IPS-NIHi11 (cell line): ENCODE data around the gene C1orf159.
"Not testable (repeated sequence)": the region's sequence is repeated elsewhere in the genome, so short reads cannot be mapped to it uniquely, and the experiment has no call there.

ENCODE experiments used
- DNase-seq: peaks from one replicate; pipeline ENCODE4 v3.0.0; 2012; ENCODE audit warnings: mixed read lengths, low spot score

Gene C1orf159

DNA sequence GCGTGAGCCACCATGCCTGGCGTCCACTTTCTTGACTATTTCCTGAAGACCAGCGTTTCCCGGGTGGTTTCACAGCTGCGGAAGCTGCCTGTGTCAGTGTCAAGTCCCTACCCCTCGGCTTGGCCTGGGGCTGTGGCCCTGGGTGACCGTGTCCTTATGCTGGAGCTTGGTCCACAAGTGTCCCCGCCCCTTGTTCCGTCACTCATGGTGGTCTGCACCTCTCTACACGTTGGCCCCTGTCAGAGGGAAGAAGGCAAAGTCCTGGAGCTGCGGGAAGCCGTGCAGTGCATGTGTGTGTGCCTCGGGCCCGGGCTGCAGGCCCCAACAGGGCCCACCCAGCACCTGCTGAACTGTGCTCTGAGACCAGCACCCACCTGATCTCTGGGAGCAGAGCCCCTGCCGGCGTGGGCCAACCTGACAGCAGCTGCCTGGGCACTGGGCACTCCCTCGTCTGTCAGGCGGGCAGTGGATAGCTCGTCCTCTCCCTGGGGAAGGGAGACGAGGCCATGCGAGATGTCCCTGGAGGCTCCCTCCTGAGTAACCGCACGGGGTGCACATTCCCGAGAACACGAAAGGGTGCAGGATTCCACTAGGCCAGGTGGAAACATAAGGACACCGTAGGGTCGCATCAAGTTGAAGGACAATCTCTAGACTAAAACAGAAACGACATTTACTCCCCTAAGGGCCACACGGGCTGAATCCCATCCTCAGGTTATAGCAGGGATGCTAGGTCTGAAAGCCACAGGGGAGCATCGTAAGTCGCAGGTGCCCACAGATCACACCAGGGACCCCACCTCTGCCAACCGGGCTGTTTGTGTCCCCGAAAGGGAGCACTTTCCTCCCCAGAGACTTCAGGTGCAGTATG is 2.4 kb upstream of the C1orf159 start:
- no peak for DNase-seq

DNA sequence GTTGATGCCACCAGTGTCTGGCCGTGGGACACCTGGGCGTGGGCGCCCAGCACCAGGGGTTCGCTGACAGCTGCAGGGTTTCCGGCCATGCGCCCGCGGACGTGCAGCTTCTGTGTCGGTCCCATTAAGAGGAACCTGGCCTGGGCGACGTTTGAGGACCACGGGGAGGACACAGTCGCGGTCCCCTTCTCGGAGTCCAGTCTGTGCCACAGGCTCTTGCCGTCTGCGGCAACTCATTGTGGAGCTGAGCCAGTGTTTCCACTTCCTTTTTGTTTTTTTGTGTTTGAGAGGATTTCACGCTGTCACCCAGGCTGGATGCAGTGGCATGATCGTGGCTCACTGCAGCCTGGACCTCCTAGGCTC is 1.6 kb upstream of the C1orf159 start:
- DNase-seq = no peak

GRCh38 chr1:1116701-1117468 is 996 bp upstream of the C1orf159 start:
- DNase-seq = no peak

- DNase-seq = no peak
Measured at GRCh38 chr1:1115136-1115785, 628 bp downstream of the C1orf159 start.

DNA sequence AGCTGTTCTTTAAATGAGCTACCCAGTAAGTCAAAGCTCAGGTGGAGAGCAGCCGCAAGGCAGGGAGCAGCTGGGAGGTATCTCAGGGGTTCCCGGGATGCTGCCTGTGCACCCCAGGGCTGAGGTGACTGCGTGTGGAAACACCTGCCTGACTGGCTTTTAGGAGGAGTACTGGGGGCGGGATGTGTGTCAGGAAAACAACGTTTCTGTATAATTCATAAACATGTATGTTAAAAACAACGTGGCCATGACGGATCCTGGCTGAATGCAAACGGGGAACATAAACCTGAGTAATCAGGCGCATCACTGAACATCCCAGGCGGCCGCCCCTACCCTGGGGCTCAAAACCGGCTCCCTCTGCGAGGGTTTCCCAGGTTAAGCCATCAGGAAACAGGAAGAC is 1.5 kb downstream of the C1orf159 start:
- DNase-seq = no peak

- no peak for DNase-seq
Measured at GRCh38 chr1:1112237-1112985, 3.5 kb downstream of the C1orf159 start.

GRCh38 chr1:1111516-1112236 is 4.2 kb downstream of the C1orf159 start:
- DNase-seq = no peak

- no peak for DNase-seq
Measured at GRCh38 chr1:1110561-1110971, 5.3 kb downstream of the C1orf159 start.

DNA sequence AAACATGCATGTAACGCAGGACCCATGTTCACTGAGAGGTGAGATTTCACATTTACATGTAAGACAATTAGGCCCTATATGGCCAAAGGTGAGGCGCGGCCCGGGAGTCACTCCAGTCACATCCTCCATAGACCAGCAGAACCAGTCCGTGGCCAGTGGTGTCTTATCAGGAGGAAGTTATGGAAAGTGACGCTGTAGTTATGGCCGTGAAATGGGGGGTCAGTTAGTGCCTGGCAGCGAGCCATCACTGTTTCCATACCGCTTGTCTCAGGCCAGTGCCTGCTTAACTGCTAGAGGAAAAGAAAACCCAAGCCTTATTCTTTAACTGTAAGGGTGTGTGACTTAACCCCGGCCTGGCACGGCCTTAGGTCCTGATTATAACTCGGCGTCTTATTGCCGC is 6.1 kb downstream of the C1orf159 start:
- DNase-seq = no peak

DNA sequence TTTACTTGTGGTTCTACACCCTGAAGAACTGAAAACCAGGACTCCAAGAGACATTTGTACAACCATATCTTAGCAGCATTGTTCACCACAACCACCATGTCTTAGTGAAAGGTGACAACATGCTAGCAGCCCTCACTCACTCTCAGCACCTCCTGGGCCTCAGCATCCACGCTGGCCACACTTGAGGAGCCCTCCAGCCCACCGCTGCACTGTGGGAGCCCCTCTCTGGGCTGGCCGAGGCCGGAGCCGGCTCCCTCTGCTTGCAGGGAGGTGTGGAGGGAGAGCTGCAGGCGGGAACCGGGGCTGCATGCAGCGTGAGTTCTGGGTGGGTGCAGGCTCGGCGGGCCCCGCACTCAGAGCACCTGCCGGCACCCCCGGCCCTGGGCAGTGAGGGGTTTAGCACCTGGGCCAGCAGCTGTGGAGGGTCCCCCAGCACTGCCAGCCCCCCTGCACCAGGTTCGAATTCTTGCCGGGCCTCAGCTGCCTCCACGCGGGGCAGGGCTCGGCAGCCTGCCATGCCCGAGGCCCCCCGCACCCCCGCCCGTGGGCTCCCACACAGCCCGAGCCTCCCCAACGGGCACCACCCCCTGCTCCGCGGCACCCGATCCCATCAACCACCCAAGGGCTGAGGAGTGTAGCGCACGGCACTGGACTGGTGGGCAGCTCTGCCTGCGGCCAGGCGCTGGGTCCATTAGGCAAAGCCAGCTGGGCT is 9.2 kb downstream of the C1orf159 start:
- DNase-seq = no peak

DNA sequence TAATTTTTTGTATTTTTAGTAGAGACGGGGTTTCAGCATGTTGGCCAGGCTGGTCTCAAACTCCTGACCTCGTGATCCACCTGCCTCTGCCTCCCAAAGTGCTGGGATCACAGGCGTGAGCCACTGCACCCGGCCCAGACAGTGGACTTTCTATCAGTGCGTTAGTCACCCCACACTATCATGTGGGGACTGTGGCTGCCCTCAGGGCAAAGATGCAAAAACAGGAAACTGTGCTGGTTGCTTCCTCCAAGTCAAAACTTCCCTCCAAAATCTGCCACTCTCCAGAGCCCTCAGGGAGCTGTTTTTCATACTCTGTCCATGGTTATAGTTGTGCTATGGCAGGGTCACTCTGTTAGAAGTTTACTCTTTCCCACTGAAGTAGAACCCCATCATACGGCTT is 11.7 kb downstream of the C1orf159 start:
- DNase-seq = not testable (repeated sequence)

DNA sequence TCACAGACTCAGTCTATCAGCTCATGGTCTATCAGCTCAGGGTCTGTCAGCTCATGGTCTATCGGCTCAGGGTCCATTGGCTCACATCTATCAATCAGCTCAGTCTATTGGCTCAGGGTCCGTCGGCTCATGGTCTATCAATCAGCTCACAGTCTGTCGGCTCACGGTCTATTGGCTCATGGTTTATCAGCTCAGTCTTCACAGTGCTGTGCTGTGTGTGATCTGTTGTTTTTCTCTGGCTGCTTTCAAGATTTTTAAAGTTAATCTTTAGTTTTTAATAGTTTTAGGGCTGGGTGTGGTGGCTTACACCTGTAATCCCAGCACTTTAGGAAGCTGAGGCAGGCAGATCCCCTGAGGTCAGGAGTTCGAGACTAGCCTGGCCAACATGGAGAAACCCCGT is 14.4 kb downstream of the C1orf159 start:
- no peak for DNase-seq

DNA sequence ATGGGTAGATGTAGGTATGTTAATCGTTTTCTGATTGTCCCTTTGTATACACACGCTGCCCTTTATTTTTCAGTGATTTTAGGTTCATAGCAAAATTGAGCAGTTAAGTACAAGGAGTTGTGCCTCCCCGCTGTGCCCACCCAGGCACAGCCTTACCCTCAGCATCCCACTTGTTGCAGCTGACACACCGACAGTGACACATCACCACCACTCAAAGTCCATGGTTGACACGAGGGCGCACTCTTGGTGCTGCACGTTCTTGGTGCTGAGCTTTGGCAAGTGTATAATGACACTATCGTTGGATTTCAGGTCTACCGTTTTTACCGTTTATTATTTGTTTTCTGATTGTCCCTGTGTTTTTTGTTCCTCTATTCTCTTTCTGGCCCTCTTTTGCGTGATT is 15.6 kb downstream of the C1orf159 start:
- DNase-seq = no peak

DNA sequence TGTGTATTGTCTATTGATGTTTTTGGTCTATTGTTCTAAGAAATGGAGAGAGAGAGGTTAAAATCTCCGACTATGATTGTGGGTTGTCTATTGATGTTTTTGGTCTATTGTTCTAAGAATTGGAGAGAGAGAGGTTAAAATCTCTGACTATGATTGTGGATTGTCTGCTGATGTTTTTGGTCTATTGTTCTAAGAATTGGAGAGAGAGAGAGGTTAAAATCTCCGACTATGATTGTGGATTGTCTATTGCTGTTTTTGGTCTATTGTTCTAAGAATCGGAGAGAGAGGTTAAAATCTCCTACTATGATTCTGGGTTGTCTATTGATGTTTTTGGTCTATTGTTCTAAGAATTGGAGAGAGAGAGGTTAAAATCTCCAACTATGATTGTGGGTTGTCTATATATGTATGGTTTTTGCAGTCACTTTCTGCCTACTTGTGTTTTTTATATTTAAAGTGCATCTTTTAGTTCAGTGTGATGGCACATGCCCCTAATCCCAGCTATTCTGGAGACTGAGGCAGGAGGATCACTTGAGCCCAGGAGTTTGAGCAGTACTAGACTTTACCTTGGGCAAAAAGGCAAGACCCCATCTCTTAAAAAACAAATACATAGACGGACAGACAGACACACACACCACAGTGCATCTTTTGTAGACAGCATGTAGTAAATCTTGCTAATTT is 16.2 kb downstream of the C1orf159 start:
- DNase-seq = no peak

- DNase-seq = no peak
Measured at GRCh38 chr1:1098681-1099421, 17.0 kb downstream of the C1orf159 start.

DNA sequence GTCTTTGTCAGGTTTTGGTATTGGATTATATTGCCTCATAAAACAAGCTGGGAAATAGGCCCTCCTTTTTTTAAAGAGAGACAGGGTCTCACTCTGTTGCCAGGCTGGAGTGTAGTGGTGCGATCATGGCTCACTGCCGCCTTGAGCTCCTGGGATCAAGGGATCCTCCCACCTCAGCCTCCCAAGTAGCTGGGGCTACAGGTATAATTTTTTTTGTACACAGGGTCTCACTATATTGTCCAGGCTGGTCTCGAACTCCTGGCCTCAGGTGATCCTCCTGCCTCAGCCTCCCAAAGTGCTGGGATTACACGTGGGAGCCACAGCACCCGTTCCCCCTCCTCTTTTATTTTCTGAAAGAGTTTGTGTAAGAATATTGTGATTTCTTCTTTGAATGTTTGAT is 19.8 kb downstream of the C1orf159 start:
- DNase-seq = not testable (repeated sequence)

- no peak for DNase-seq
Measured at GRCh38 chr1:1094981-1095380, 20.9 kb downstream of the C1orf159 start.

DNA sequence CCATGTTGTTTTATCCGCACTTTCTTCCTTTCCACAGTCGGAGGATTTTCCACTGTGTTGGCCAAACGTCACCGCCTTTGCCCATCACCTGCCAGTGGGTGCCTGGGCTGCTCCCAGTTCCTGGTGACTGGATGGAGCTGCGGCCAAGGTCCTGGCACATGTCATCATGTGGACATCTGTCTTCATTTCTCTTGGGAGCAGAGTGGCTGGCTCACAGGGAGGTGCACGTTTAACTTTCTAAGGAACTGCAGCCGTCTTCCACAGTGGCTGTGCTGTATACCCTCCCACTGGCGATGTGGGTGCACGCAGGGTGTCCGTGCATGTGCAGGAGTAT is 22.3 kb downstream of the C1orf159 start:
- DNase-seq = no peak

DNA sequence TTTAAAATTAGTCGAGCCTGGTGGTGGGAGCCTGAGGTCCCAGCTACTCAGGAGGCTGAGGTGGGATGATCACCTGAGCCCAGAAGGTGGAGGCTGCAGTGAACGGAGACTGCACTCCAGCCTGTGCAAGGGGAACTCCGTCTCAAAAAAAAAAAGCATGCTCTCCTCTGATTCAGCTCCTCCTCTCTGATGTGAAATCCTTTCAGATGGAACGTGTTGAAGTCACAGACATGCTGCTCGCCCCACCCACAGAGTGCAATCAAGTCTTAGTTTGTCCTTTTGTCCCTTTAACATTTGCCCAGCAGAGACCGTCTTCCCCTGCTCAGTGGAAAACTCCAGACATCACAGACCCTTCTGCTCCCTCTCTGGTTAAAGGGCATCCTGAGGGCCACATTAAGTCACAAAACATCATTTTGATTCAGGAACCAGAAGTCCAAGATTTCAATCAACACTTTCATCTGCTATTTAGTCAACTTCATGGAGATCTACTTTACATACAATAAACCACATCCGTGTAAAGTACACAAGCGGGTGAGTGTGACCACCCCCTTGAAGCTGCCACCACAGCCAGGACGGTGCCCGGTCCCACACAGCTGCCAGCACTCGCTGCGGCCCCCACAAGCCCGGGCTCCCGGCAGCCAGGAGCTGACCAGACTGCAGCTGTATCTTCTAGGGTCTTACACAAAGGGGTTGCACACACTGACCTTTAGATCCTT is 22.8 kb downstream of the C1orf159 start:
- no peak for DNase-seq
